KMS-11 (cell line): ENCODE data around the gene LAMP1.
"Not testable (repeated sequence)": the region's sequence is repeated elsewhere in the genome, so short reads cannot be mapped to it uniquely, and the experiment has no call there.

ENCODE experiments used
- H2AFZ ChIP-seq: fragments of 200-600 bp; sonication (generic); 2 replicates; pipeline ENCODE4 v1.6.1; 2016; ENCODE audit warnings: antibody characterized with exemption, mixed run types, low read depth
- H3K27ac ChIP-seq: fragments of 200-600 bp; sonication (generic); 2 replicates; pipeline ENCODE4 v1.6.1; 2016; ENCODE audit warnings: mild to moderate bottlenecking, mixed run types
- H3K27me3 ChIP-seq: fragments of 200-600 bp; sonication (generic); 2 replicates; pipeline ENCODE4 v1.6.1; 2017; ENCODE audit warnings: mild to moderate bottlenecking, low read depth, mixed run types, moderate library complexity; ENCODE audit not compliant: insufficient read depth
- H3K36me3 ChIP-seq: fragments of 200-600 bp; sonication (generic); 2 replicates; pipeline ENCODE4 v1.6.1; 2017; ENCODE audit warnings: mild to moderate bottlenecking, mixed run types; ENCODE audit not compliant: insufficient read depth
- H3K4me1 ChIP-seq: fragments of 200-600 bp; sonication (generic); 2 replicates; pipeline ENCODE4 v1.6.1; 2016; ENCODE audit warnings: mild to moderate bottlenecking, low read depth, mixed run types; ENCODE audit not compliant: poor library complexity, severe bottlenecking
- H3K4me2 ChIP-seq: fragments of 200-600 bp; sonication (generic); 2 replicates; pipeline ENCODE4 v1.7.0; 2016; ENCODE audit warnings: mild to moderate bottlenecking, mixed run types
- H3K4me3 ChIP-seq: fragments of 200-600 bp; sonication (generic); IDR thresholded peaks from 2 replicates; pipeline ENCODE4 v1.6.1; 2017; ENCODE audit warnings: low read depth, low read length, mixed read lengths; ENCODE audit not compliant: insufficient read depth
- H3K79me2 ChIP-seq: fragments of 200-600 bp; sonication (generic); 2 replicates; pipeline ENCODE4 v1.6.1; 2016; ENCODE audit warnings: low read depth, mixed run types; ENCODE audit not compliant: insufficient read depth
- H3K9ac ChIP-seq: fragments of 200-600 bp; sonication (generic); 2 replicates; pipeline ENCODE4 v1.6.1; 2016; ENCODE audit warnings: mild to moderate bottlenecking, mixed run types
- H4K20me1 ChIP-seq: fragments of 200-600 bp; sonication (generic); 2 replicates; pipeline ENCODE4 v1.6.1; 2016; ENCODE audit warnings: mild to moderate bottlenecking, mixed run types; ENCODE audit not compliant: insufficient read depth
- TF ChIP-seq, protein P1 (sequence below): fragments of 200-600 bp; sonication (generic); conservative IDR thresholded peaks from 2 replicates; pipeline ENCODE4 v1.6.1; 2017; ENCODE audit warnings: low read depth, mild to moderate bottlenecking, antibody characterized with exemption, low read length, moderate library complexity, mixed read lengths

The LAMP1 gene

DNA sequence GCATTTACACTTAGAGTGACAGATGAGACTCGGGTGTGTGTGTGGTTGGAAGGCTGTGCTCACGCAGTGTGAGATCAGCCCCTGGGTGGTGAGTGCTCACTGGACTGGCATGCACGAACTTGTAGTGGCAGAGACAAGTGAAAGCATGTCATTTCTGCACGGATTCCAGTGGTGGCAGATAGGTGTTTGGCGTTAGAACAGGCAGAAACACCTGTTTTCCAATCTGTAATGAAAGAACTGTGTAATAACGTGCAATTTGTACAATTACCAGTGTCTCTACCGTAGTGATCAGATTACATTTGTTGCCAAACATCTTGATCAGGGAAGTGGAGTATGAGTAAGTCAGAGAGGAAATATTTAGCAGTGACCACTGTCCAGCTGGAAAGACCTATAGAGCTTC lies 8.2 kb downstream of the LAMP1 start:
- no peak overlapping the region for H3K27ac ChIP-seq
- H3K4me2 ChIP-seq: no peak overlapping the region
- no peak overlapping the region for H2AFZ ChIP-seq
- no peak overlapping the region for H3K9ac ChIP-seq
- no peaks in the 10 kb centered on the region for H4K20me1 ChIP-seq
- no peaks in the 10 kb centered on the region for H3K4me1 ChIP-seq
- TF ChIP-seq, protein P1, sequence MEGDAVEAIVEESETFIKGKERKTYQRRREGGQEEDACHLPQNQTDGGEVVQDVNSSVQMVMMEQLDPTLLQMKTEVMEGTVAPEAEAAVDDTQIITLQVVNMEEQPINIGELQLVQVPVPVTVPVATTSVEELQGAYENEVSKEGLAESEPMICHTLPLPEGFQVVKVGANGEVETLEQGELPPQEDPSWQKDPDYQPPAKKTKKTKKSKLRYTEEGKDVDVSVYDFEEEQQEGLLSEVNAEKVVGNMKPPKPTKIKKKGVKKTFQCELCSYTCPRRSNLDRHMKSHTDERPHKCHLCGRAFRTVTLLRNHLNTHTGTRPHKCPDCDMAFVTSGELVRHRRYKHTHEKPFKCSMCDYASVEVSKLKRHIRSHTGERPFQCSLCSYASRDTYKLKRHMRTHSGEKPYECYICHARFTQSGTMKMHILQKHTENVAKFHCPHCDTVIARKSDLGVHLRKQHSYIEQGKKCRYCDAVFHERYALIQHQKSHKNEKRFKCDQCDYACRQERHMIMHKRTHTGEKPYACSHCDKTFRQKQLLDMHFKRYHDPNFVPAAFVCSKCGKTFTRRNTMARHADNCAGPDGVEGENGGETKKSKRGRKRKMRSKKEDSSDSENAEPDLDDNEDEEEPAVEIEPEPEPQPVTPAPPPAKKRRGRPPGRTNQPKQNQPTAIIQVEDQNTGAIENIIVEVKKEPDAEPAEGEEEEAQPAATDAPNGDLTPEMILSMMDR: no peak
- H3K4me3 ChIP-seq: no peak overlapping the region
- peaks cover 21% of the 10 kb centered on the region; the same call in 1 of the 2 replicates for H3K79me2 ChIP-seq
- no peaks in the 10 kb centered on the region for H3K36me3 ChIP-seq
- no peaks in the 10 kb centered on the region for H3K27me3 ChIP-seq

DNA sequence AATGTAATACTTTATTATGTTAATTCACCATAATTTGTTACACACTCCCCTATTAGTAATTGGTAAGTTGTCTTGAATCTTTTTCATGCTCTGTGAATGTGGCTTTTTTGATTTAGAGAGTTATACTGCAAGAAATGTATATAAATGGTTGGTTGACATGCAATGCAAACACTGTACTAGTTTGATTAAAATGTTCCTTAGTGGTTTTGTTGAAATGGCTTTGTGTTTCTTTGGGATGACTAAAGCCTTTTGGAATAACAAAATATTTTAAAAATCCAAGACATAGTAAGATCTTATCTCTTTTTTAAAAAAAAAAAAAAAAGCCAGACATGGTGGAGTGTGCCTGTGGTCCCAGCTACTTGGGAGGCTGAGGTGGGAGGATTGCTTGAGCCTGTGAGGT lies 10.5 kb downstream of the LAMP1 start:
- Histone ChIP-seq H3K36me3 (no peaks in the 10 kb centered on the region), H4K20me1 (no peaks in the 10 kb centered on the region), H3K4me3 (no peak overlapping the region), H3K4me1 (no peaks in the 10 kb centered on the region), H2AFZ (no peak overlapping the region), H3K4me2 (no peak overlapping the region), H3K9ac (no peak overlapping the region), H3K79me2 (peaks cover 11% of the 10 kb centered on the region; the same call in 1 of the 2 replicates), H3K27ac (no peak overlapping the region), H3K27me3 (no peaks in the 10 kb centered on the region)
- TF ChIP-seq, protein P1: no peak

DNA sequence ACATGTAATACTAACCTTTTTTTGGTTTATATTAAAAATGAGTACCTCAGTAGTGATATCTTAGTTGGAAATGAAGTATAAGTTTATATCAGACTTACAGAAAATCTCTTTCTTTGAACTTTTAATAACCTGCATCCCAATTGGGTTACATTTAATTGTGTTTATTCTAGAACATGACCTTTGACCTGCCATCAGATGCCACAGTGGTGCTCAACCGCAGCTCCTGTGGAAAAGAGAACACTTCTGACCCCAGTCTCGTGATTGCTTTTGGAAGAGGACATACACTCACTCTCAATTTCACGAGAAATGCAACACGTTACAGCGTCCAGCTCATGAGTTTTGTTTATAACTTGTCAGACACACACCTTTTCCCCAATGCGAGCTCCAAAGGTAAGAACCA lies 12.4 kb downstream of the LAMP1 start:
- H3K79me2 ChIP-seq: peaks cover 4% of the 10 kb centered on the region; the same call in 1 of the 2 replicates
- H3K4me1 ChIP-seq: no peaks in the 10 kb centered on the region
- no peak overlapping the region for H2AFZ ChIP-seq
- H3K27ac ChIP-seq: no peak overlapping the region
- no peak overlapping the region for H3K4me2 ChIP-seq
- H3K27me3 ChIP-seq: no peaks in the 10 kb centered on the region
- TF ChIP-seq, protein P1: no peak
- H4K20me1 ChIP-seq: no peaks in the 10 kb centered on the region
- H3K36me3 ChIP-seq: no peaks in the 10 kb centered on the region
- H3K9ac ChIP-seq: no peak overlapping the region
- H3K4me3 ChIP-seq: no peak overlapping the region

DNA sequence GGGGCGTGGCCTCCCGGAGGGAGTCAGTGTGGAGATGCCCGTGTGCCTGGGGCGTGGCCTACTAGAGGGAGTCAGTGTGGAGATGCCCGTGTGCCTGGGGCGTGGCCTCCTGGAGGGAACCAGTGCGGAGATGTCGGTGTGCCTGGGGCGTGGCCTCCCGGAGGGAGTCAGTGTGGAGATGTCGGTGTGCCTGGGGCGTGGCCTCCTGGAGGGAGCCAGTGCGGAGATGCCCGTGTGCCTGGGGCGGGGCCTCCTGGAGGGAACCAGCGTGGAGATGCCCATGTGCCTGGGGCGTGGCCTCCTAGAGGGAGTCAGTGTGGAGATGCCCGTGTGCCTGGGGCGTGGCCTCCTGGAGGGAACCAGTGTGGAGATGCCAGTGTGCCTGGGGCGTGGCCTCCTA lies 17.1 kb downstream of the LAMP1 start:
- not testable (repeated sequence) for H3K4me2 ChIP-seq, H3K27ac ChIP-seq, H3K79me2 ChIP-seq, H2AFZ ChIP-seq, H3K36me3 ChIP-seq, H3K4me1 ChIP-seq, H3K4me3 ChIP-seq, H3K27me3 ChIP-seq, H3K9ac ChIP-seq, H4K20me1 ChIP-seq

DNA sequence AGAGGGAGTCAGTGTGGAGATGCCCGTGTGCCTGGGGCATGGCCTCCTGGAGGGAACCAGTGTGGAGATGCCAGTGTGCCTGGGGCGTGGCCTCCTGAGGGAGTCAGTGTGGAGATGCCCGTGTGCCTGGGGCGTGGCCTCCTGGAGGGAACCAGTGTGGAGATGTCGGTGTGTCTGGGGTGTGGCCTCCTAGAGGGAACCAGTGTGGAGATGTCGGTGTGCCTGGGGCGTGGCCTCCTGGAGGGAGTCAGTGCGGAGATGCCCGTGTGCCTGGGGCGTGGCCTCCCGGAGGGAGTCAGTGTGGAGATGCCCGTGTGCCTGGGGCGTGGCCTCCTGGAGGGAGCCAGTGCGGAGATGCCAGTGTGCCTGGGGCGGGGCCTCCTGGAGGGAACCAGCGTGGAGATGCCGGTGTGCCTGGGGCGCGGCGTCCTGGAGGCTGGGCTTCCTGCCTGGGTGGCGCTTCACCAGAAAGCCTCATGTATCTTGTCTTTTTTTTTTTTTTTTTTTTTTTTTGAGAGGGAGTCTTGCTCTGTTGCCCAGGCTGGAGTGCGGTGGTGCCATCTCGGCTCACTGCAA lies 17.9 kb downstream of the LAMP1 start:
- H3K36me3 ChIP-seq, H4K20me1 ChIP-seq, H3K4me2 ChIP-seq: not testable (repeated sequence)

More for the DNA sequence above, 17.9 kb downstream of the LAMP1 start:
- not testable (repeated sequence) for H3K4me1 ChIP-seq, H3K9ac ChIP-seq, H3K27me3 ChIP-seq, H3K79me2 ChIP-seq, H3K27ac ChIP-seq, H3K4me3 ChIP-seq, H2AFZ ChIP-seq
